ENCODE data around the gene CST7.
A peak's percentile ranks its signal among the peaks of the same experiment; 100 is the strongest.
"Not testable (repeated sequence)": the region's sequence is repeated elsewhere in the genome, so short reads cannot be mapped to it uniquely, and the experiment has no call there.

The CST7 gene

GRCh38 chr20:24948939-24949679, at the start of gene CST7:
Gene CST7 (plus strand): TSS chr20:24949269. CDS start chr20:24949506, 237 bp downstream.
- no peak for DNase-seq

DNA sequence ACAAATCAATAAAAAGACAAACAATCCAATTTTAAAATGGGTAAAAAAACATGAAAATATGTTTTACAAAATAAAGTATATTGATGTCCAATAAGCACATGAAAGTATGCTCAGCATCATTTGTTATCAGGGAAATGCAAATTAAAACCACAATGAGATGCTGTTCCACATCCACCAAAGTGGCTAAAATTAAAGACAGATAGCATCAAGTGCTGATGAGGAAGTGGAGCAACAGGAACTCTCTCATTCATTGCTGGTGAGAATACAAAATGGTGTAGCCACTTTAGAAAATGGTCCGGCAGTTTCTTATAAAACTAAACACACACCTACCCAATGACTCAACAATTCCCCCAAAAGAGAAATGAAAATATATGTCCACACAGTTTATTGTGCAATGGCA, 42.3 kb upstream of the CST7 start:
- no peak for DNase-seq

DNA sequence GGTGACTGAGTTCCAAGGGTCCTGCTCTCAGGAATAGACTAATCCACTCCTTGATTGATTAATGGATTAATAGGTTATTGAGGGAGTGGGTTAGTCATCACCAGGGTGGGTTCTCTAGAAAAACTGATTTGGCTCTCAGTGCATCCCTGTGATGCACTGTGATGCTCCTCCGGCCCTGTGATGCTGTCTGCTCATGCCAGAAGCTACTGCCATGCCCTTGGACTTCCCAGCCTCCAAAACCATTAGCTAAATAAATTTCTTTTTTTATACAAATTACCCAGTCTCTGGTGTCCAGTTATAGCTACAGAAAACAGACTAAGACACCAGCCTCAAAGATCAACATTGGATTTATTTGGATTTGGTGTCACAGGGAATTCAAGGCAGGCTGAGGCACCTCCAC, 40.4 kb upstream of the CST7 start:
- DNase-seq = no peak

- no peak for DNase-seq
Measured at GRCh38 chr20:24909086-24909780, 39.8 kb upstream of the CST7 start.

DNA sequence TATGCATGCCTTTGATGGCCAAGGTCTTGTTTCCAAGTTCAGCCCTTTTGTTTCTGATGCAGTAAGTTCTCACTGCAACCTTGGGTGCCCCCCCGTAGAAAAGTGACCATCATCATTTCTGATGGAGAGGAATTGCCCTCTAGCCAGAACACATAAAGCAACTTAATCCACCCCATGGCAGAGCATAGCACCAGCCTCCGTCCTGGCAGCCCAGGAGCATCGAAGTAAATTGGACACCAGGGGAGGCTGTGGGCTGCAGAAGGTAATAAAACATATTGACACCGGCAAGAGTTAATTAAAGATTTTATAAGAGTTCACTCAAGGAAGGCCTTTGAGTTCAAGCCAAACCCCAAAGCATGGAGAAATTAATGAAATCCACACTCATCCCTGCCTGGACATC, 39.2 kb upstream of the CST7 start:
- DNase-seq = no peak

DNA sequence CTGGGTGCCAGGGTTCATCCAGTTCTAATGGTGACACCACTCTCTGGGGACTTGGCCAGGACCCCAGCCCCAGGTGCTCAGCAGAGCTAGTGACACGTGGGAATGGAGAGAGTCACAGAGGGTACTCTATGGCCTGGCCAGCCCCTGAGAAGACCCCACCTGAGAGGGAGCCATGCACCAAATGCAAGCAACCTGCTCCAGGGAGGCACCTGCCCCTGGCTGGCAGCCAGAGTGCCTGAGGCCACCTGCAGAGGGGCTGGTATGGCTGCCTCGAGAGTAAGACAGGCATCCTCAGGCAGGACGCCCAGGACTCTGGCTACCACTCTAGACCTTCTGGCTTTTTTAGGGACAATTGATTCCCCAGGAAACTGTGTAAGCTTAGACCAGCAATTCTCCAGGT, 38.6 kb upstream of the CST7 start:
- DNase-seq = no peak

DNA sequence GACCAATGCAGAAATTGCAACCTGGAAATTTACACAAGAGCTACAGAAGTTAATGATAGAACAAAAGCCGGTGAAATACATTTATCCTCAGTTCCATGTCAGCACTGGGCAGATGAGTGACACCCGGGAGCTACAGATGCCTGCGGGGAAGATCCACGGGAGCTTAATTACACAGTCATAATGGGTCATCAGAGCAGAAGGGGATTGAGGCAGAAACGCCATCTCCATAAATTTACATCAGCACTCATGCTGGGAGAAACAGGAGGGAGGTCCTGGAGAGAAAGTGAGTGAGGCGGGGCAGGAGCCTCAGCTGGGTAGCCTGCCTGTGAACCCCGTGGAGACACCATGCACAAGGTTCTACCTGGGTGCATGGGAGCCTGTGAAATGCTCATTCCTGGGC, 37.6 kb upstream of the CST7 start:
- DNase-seq = no peak

DNA sequence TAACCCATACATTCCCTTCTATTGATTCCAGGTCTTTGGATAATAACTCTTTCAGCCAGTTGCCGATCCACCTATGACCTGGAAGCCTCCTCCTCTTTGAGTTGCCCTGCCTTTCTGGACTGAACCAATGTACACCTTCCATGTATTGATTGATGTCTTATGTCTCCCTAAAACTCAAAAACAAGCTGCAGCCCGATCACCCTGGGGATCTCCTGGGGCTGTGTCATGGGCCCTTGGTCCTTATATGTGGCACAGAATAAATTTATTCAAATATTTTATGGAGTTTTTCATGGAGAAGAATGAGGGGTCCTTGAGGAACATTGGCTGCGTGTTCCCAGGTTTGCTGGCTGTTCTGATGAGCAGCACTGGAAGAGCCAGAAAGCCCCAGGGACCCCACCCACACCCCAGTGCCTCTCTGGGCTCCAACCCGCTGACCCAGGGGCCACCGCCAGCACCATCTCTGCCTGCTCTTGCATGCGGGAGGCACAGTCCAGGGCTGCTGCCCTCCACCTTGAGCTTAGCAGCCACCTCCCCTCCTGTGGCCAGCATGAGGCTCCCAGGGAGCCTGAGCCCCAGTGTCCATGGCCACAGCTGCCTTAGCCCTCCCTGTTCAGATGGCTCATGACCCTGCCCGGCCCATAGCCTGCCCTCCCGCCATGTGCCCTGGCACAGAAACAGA, 36.5 kb upstream of the CST7 start:
- no peak for DNase-seq

GRCh38 chr20:24913076-24913628, 35.9 kb upstream of the CST7 start:
- no peak for DNase-seq

GRCh38 chr20:24914388-24915241, 34.5 kb upstream of the CST7 start:
- DNase-seq = no peak

DNA sequence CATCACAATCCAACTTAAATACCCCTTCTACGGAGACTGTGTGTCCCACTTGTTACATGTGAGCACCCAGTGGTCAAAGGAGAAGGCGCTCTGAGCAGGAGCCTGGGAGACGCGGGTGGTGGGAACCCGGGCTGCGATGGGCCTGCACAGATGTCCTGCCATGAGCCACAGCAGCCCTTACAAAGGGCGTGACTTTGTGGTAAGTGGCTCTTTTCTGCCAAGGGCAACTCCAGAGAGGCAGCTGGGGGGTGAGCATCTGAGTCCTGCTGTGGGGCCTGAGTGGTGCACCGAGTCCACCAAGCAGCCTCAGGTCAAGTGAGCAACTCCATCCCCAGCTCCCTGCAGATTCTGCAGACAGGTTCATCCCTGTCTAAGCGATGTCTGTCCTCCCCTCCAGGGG, 33.6 kb upstream of the CST7 start:
- no peak for DNase-seq

DNA sequence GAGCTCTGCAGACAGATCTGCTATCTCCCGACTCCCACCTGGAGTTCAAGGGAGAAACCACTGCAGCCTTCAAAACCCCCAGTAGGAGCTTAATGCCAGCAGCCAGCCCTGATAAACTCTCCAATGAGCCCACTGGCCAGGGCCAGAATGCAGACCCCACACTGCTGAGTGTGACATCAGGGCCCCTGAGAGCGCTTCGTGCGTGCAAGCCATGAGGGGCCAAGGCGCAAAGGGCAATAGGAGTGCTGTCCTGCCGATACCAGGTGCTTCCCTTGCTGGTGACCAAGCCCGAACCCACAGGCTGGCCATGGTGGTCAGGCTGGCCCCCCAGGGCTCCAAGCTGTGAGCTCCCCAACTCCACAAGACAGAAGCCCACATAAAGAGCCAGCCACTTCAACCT, 33.2 kb upstream of the CST7 start:
- no peak for DNase-seq

GRCh38 chr20:24916412-24916811, 32.7 kb upstream of the CST7 start:
- no peak for DNase-seq

- no peak for DNase-seq
Measured at GRCh38 chr20:24917056-24917455, 32.0 kb upstream of the CST7 start.

- peak; percentile 62 for DNase-seq
Measured at GRCh38 chr20:24917797-24918578, 31.1 kb upstream of the CST7 start.

DNA sequence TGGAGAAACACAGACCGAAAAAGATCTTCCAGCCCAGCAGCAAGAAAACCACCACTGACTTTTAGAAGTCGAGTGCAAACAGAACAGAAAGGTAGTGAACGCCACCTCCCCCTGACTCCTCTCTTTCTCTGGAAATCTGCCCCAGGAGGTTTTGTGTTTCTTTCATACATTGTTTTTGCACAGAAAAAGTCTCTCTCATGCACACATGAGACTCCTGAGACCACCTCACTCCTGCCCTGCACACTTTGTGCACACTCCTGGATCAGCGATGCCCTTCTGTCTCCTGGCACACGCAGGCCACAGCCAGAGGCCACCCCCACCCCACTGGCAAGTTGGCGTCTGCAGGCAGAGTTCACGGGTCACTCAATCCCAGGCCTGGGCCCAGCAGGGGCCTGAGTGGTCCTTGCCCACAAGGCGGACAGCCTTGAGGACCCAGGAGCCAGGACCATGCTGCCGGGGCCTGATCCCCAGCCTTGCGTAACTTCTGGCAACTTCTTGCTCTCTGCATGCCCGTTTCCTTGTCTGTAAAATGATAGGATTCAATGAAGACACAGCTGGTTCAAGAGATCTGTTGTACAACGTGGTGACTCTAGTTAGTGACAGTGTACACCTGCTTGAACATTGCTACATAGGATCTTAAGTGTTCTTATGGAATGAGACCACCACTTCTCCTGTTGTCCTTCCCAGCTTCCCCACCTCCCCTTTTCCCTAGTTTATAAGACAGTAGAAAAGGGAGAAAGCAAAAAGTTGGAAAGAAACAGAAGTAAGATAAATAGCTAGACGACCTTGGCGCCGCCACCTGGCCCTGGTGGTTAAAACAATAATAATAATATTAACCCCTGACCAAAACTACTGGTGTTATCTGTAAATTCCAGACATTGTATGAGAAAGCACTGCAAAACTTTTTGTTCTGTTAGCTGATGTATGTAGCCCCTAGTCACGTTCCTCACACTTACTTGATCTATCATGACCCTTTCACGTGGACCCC, 30.2 kb upstream of the CST7 start:
- no peak for DNase-seq

- DNase-seq = not testable (repeated sequence)
Measured at GRCh38 chr20:24919665-24920064, 29.4 kb upstream of the CST7 start.

- not testable (repeated sequence) for DNase-seq
Measured at GRCh38 chr20:24920706-24921105, 28.4 kb upstream of the CST7 start.

DNA sequence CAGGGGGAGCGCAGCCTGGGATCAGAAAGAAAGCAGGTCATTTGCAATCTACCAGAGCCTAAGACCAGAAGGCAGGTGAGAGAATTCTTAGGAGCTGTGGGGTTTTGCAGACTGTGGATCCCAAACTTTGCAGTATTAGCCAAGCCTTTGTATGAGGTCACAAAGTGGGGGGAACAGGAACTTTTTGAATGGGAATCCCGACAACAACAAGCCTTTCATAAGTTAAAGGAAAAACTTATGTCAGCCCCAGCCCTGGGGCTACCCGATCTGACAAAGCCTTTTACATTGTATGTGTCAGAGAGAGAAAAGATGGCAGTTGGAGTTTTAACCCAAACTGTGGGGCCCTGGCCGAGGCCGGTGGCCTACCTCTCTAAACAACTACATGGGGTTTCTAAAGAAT, 19.8 kb upstream of the CST7 start:
- DNase-seq = not testable (repeated sequence)

GRCh38 chr20:24929867-24930723, 19.0 kb upstream of the CST7 start:
- not testable (repeated sequence) for DNase-seq
